Fibroblast of the aortic adventitia (primary cell): ENCODE measurements around the gene FHIP1B. TPM values are rescaled to one million over a fixed set of nuclear protein-coding genes. Genes with fewer than 3 reads are reported as not detected.

Experiments used
- DNase-seq: peaks from one replicate; pipeline ENCODE4 v3.0.0-alpha.2; 2010; ENCODE audit warnings: low read depth
- H3K4me3 ChIP-seq: 2 replicates; pipeline ENCODE4 v1.5.1; 2011; ENCODE audit warnings: low read depth, mild to moderate bottlenecking, control low read depth, low read length, moderate library complexity
- CTCF ChIP-seq: IDR thresholded peaks from 2 replicates; pipeline ENCODE4 v1.5.1; 2011; ENCODE audit warnings: mild to moderate bottlenecking, low read length, control low read depth, inconsistent platforms; ENCODE audit not compliant: insufficient read depth
- total RNA-seq: library from RNA; depleted of rRNA; stranded (reverse); fragments of >200 nt; gene quantifications from 2 replicates; pipeline ENCODE4 v1.2.3, GENCODE V29; 2012; ENCODE audit warnings: low replicate concordance

FHIP1B gene
- total RNA-seq, 1 donor, result 15.6 TPM

GRCh38 chr11:6216501-6216900, 17.9 kb downstream of the FHIP1B start:
- no peak for DNase-seq
- no peak for TF ChIP-seq CTCF
- H3K4me3 ChIP-seq, result no peak overlapping the region

GRCh38 chr11:6214530-6214929, 19.9 kb downstream of the FHIP1B start:
- no peak for TF ChIP-seq CTCF
- no peak for DNase-seq

GRCh38 chr11:6210274-6210955, 24.0 kb downstream of the FHIP1B start:
- DNase-seq, result no peak
- no peak overlapping the region for H3K4me3 ChIP-seq
- no peak for TF ChIP-seq CTCF

More at GRCh38 chr11:6214530-6214929, 19.9 kb downstream of the FHIP1B start:
- no peak overlapping the region for H3K4me3 ChIP-seq

- no peak for TF ChIP-seq CTCF
These were observed 24.6 kb downstream of the FHIP1B start for GRCh38 chr11:6209801-6210200.

GRCh38 chr11:6206456-6207180, 27.8 kb downstream of the FHIP1B start:
- H3K4me3 ChIP-seq, result no peak overlapping the region
- no peak for DNase-seq
- no peak for TF ChIP-seq CTCF

More at GRCh38 chr11:6209801-6210200, 24.6 kb downstream of the FHIP1B start:
- no peak overlapping the region for H3K4me3 ChIP-seq
- no peak for DNase-seq

- no peak within 1 kb of the TSS for H3K4me3 ChIP-seq
- DNase-seq, result no peak
- no peak for TF ChIP-seq CTCF
These were observed 29.1 kb downstream of the FHIP1B start, which contains the start of gene C11orf42 for GRCh38 chr11:6205366-6205765. C11orf42 (plus strand) TSS chr11:6205557; CDS start chr11:6205616, 59 bp downstream.
